ENCODE data around the gene PLAAT4.

DNA sequence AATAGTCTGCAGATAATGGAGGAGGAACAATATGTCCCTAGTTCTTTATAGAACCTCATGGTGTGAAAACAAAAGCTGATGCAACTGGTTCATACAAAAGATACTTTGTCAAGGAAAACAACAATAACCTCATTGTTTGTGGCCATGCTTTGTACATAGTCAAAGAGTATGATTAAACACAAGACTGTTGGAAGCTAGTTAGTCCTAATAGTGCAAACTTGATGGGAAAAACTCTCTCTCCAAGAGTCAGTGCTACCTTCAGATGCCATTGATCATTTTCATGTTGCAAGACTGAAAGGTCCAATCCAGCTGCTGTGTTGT is 46.7 kb downstream of the PLAAT4 start:
- TF ChIP-seq KDM1A (IDR thresholded peaks at IDR 0.05; ENCODE audit: low read depth) (no peak), POLR2A (IDR thresholded peaks at IDR 0.05; ENCODE audit: low read length) (no peak), CHD2 (IDR thresholded peaks at IDR 0.05; ENCODE audit: low read length, partially characterized antibody) (no peak), RAD21 (conservative IDR thresholded peaks at IDR 0.05 in 1 of 2, IDR thresholded peaks at IDR 0.05 in 1 of 2) (no peak)
- TF ChIP-seq, protein P1, sequence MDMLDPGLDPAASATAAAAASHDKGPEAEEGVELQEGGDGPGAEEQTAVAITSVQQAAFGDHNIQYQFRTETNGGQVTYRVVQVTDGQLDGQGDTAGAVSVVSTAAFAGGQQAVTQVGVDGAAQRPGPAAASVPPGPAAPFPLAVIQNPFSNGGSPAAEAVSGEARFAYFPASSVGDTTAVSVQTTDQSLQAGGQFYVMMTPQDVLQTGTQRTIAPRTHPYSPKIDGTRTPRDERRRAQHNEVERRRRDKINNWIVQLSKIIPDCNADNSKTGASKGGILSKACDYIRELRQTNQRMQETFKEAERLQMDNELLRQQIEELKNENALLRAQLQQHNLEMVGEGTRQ (IDR thresholded peaks at IDR 0.05): no peak
- TF ChIP-seq, protein P2, sequence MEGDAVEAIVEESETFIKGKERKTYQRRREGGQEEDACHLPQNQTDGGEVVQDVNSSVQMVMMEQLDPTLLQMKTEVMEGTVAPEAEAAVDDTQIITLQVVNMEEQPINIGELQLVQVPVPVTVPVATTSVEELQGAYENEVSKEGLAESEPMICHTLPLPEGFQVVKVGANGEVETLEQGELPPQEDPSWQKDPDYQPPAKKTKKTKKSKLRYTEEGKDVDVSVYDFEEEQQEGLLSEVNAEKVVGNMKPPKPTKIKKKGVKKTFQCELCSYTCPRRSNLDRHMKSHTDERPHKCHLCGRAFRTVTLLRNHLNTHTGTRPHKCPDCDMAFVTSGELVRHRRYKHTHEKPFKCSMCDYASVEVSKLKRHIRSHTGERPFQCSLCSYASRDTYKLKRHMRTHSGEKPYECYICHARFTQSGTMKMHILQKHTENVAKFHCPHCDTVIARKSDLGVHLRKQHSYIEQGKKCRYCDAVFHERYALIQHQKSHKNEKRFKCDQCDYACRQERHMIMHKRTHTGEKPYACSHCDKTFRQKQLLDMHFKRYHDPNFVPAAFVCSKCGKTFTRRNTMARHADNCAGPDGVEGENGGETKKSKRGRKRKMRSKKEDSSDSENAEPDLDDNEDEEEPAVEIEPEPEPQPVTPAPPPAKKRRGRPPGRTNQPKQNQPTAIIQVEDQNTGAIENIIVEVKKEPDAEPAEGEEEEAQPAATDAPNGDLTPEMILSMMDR (IDR thresholded peaks at IDR 0.05): no peak
- TF ChIP-seq, protein P3, sequence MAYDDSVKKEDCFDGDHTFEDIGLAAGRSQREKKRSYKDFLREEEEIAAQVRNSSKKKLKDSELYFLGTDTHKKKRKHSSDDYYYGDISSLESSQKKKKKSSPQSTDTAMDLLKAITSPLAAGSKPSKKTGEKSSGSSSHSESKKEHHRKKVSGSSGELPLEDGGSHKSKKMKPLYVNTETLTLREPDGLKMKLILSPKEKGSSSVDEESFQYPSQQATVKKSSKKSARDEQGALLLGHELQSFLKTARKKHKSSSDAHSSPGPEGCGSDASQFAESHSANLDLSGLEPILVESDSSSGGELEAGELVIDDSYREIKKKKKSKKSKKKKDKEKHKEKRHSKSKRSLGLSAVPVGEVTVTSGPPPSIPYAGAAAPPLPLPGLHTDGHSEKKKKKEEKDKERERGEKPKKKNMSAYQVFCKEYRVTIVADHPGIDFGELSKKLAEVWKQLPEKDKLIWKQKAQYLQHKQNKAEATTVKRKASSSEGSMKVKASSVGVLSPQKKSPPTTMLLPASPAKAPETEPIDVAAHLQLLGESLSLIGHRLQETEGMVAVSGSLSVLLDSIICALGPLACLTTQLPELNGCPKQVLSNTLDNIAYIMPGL (CRISPR knock-in tag; IDR thresholded peaks at IDR 0.05; ENCODE audit: borderline replicate concordance): no peak
- TF ChIP-seq, protein P4, sequence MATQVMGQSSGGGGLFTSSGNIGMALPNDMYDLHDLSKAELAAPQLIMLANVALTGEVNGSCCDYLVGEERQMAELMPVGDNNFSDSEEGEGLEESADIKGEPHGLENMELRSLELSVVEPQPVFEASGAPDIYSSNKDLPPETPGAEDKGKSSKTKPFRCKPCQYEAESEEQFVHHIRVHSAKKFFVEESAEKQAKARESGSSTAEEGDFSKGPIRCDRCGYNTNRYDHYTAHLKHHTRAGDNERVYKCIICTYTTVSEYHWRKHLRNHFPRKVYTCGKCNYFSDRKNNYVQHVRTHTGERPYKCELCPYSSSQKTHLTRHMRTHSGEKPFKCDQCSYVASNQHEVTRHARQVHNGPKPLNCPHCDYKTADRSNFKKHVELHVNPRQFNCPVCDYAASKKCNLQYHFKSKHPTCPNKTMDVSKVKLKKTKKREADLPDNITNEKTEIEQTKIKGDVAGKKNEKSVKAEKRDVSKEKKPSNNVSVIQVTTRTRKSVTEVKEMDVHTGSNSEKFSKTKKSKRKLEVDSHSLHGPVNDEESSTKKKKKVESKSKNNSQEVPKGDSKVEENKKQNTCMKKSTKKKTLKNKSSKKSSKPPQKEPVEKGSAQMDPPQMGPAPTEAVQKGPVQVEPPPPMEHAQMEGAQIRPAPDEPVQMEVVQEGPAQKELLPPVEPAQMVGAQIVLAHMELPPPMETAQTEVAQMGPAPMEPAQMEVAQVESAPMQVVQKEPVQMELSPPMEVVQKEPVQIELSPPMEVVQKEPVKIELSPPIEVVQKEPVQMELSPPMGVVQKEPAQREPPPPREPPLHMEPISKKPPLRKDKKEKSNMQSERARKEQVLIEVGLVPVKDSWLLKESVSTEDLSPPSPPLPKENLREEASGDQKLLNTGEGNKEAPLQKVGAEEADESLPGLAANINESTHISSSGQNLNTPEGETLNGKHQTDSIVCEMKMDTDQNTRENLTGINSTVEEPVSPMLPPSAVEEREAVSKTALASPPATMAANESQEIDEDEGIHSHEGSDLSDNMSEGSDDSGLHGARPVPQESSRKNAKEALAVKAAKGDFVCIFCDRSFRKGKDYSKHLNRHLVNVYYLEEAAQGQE (IDR thresholded peaks at IDR 0.05): no peak
